HUES64 (cell line): ENCODE data around the gene GRIA1.
A peak's percentile ranks its signal among the peaks of the same experiment; 100 is the strongest.

Experiments
- H3K27ac ChIP-seq: 2 replicates; pipeline ENCODE4 v1.7.0; 2013; ENCODE audit warnings: low read depth, low read length, inconsistent platforms
- H3K27me3 ChIP-seq: 2 replicates; pipeline ENCODE4 v1.6.1; 2013; ENCODE audit warnings: mild to moderate bottlenecking, low read length; ENCODE audit not compliant: insufficient read depth
- H3K36me3 ChIP-seq: 2 replicates; pipeline ENCODE4 v1.6.1; 2013; ENCODE audit warnings: mild to moderate bottlenecking, low read length; ENCODE audit not compliant: insufficient read depth
- H3K4me1 ChIP-seq: 2 replicates; pipeline ENCODE4 v1.6.1; 2013; ENCODE audit warnings: mild to moderate bottlenecking, low read length, moderate library complexity; ENCODE audit not compliant: insufficient read depth
- H3K4me3 ChIP-seq: 2 replicates; pipeline ENCODE4 v1.5.1; 2013; ENCODE audit warnings: mild to moderate bottlenecking, low read length, moderate library complexity
- H3K9ac ChIP-seq: 2 replicates; pipeline ENCODE4 v1.6.1; 2013; ENCODE audit warnings: mild to moderate bottlenecking, low read depth, low read length
- H3K9me3 ChIP-seq: 2 replicates; pipeline ENCODE4 v1.6.1; 2013; ENCODE audit warnings: low read depth, low read length; ENCODE audit not compliant: insufficient read depth
- WGBS: fragments of 150-250, 120-280 bp; methylation state at CpG from one replicate; pipeline ENCODE4 v1.1.7; 2013; ENCODE audit warnings: missing lambda C conversion rate; 5-methylcytosine and 5-hydroxymethylcytosine counted together

The GRIA1 gene

DNA sequence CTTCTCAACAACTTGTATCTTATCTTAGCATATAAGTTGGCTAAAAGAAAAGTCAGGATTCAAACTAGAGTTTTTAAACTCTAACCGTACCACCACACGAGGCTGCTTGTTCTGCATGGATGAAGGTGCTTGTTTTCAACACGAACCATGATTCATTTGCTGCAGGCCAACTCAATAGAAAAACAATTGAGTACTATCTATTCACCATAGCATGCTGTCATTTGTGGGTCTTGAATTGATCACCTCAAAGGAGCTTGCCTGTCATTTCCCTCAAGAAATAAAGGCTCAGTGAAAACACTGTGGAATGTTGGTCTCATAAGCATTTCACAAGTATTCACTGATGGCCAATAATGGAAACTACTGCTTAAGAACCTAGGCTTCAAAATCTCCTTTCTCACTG is 21.0 kb upstream of the GRIA1 start:
- H3K4me1 ChIP-seq = no peaks in the 10 kb centered on the region
- no peaks in the 10 kb centered on the region for H3K9me3 ChIP-seq
- H3K27ac ChIP-seq = no peak overlapping the region
- WGBS = 87% methylated on average over 3 of the region's 3 CpGs
- no peak overlapping the region for H3K9ac ChIP-seq
- no peak overlapping the region for H3K4me3 ChIP-seq
- H3K36me3 ChIP-seq = no peaks in the 10 kb centered on the region
- no peaks in the 10 kb centered on the region for H3K27me3 ChIP-seq

DNA sequence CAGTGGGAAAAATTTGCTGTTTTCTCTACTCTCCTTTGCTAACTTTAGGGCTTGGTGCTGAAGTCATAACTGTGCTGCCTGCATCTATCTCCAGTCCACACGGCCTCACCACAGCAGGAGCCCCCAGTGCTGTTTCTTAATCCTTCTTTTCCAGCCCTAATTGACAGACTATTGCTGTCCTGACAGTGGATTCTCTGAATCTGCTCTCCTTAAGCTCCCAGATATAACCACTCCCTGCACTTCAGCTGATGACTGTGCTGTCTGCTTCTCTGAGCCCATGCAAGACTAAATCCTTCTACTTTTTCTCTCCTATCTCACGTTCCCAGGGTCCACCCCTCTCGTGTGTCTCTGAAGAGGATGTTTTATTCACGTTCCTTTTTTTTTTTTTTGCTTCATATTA is 19.7 kb upstream of the GRIA1 start:
- Histone ChIP-seq H3K27ac (no peak overlapping the region), H3K9me3 (no peaks in the 10 kb centered on the region), H3K4me1 (no peaks in the 10 kb centered on the region), H3K36me3 (no peaks in the 10 kb centered on the region), H3K27me3 (no peaks in the 10 kb centered on the region), H3K9ac (no peak overlapping the region), H3K4me3 (no peak overlapping the region)
- WGBS = 80% methylated on average over 2 of the region's 4 CpGs

DNA sequence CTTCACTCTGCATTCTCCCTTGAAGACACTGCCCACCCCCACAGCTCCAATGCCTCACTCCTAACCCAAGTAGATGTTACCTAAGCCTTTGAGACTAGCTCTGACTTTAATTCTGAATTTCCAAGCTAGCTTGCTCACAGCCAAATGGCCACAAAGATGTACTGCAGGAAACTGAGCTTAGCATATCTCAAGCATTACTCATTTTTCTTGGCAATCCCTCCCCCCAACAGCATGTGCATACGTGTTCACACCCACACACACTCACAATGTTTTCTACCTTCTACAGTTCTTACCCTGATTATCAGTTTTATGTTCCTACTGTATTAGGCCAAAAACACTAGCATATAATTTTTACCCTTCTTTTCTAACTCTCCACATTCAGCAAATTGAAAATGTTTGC is 13.7 kb upstream of the GRIA1 start:
- WGBS = 70% methylated on average over 1 of the region's 1 CpG

DNA sequence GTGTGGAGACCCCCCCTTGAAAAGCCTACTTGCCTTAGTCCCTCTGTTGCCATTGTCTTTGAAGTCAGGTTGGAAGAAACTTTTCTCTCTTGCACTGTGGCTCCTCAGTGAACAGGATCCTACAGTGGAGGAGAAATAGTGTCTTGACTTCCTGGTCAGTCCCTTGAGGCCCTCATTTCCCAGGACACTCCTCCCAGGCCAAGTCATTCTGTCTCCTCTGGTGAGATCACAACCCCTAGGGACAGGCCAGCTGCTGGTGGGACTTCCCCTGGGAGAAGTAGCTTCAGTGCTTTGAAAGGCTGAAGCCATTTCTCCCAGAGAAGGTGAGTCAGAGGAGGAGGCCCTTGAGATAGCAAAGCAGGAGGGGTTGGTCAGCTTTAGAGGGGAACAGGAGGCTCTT is 10.1 kb upstream of the GRIA1 start:
- no peaks in the 10 kb centered on the region for H3K9me3 ChIP-seq
- H3K9ac ChIP-seq = no peak overlapping the region
- H3K4me1 ChIP-seq = no peaks in the 10 kb centered on the region
- no peaks in the 10 kb centered on the region for H3K36me3 ChIP-seq
- no peak overlapping the region for H3K27ac ChIP-seq
- no peak overlapping the region for H3K4me3 ChIP-seq
- H3K27me3 ChIP-seq = no peaks in the 10 kb centered on the region

More for the DNA sequence above, 13.7 kb upstream of the GRIA1 start:
- Histone ChIP-seq H3K9ac (no peak overlapping the region), H3K36me3 (no peaks in the 10 kb centered on the region), H3K27me3 (no peaks in the 10 kb centered on the region), H3K27ac (no peak overlapping the region), H3K4me3 (no peak overlapping the region), H3K4me1 (no peaks in the 10 kb centered on the region), H3K9me3 (no peaks in the 10 kb centered on the region)

DNA sequence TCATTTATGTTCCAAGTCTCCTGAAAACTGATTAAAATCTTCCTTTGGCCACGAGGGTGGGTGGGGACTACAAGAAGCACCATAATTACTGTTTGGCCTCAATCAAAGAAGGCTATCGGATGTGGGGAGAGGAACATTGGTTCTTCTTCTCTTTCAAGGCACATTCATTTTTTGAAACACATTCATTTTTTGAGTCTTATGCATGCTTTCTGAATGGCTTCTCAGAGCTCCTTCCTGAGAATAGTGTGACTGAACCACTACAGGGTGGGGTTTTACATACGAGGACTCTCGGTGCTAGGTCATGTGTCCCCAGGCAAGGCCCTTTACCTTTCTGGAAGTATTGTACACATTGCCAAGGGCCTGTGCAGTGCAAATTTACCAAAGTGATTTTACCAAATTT is 7.0 kb upstream of the GRIA1 start:
- H3K27ac ChIP-seq = no peak overlapping the region
- no peak overlapping the region for H3K9ac ChIP-seq
- no peaks in the 10 kb centered on the region for H3K27me3 ChIP-seq
- WGBS = 95% methylated on average over 4 of the region's 4 CpGs
- H3K36me3 ChIP-seq = no peaks in the 10 kb centered on the region
- H3K4me1 ChIP-seq = no peaks in the 10 kb centered on the region; the same call in 1 of the 2 replicates
- no peaks in the 10 kb centered on the region for H3K9me3 ChIP-seq
- H3K4me3 ChIP-seq = no peak overlapping the region

DNA sequence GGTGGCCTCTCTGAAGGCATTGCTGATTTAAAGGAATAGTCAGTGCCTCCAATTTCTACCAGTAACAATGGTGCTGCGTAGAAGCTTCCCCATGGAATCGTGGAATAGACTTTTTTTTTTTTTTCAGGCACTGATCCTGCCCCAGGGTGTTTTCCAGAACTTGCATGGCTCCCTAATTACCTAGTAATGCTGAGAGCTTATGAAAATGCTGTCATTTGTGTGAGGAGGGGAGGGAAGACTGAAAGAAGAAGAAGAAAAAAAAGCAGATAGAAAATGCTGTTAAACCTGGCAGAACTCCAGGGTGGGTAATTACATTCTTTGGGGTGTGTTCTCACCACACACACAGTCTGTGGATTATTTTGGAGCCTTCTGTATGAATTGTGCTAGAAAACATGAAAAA is 4.8 kb upstream of the GRIA1 start:
- Histone ChIP-seq H3K27ac (no peak overlapping the region), H3K36me3 (no peaks in the 10 kb centered on the region), H3K27me3 (peaks cover 3% of the 10 kb centered on the region), H3K9ac (no peak overlapping the region), H3K4me3 (no peak overlapping the region), H3K4me1 (peaks cover 4% of the 10 kb centered on the region; the same call in 1 of the 2 replicates), H3K9me3 (no peaks in the 10 kb centered on the region)
- 94% methylated on average over 2 of the region's 2 CpGs for WGBS

DNA sequence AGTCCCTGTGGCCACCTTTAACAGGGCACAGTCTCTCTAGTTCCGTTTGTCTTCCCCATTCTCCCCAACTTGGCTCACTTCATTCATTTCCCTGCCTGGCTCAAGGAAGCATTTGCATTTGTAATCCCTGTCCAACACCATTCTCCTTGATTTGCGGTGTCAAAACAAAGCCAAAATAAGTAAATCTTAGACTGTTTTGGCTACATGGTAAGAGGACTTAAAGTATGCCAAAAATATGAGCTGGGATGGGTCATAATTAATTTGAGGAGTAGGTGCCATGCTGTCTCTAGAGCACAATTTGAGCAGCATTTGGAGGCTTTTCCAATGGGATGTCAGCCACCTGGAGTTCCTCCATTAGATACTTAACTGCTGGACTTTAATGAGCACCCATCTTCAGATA is 3.7 kb upstream of the GRIA1 start:
- no peaks in the 10 kb centered on the region for H3K9me3 ChIP-seq
- no peak overlapping the region for H3K4me3 ChIP-seq
- no peaks in the 10 kb centered on the region for H3K36me3 ChIP-seq
- no peak overlapping the region for H3K9ac ChIP-seq
- no peak overlapping the region for H3K27ac ChIP-seq
- peaks cover 14% of the 10 kb centered on the region for H3K27me3 ChIP-seq
- peaks cover 12% of the 10 kb centered on the region for H3K4me1 ChIP-seq
- 84% methylated on average over 2 of the region's 2 CpGs for WGBS

DNA sequence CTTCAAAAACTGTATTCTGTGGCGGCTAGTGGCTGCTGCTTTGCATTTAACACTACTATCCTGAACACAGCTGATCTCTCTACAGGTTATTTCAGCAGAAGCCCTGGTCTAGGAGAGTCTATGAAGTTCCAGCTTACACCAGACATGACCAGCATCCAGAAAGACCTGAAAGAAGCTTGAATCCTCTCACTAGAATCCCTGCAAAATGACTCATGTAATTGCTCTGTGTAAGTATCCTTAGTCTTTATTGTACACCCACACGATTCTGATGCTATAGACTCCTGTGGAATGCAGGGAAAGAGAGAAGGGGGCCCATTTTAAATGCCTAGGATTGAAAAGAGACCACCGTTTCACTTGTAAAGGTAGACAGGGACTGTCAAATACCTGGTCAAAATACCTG is 859 bp upstream of the GRIA1 start:
- no peak overlapping the region for H3K9ac ChIP-seq
- no peak overlapping the region for H3K27ac ChIP-seq
- H3K36me3 ChIP-seq = no peaks in the 10 kb centered on the region
- 84% methylated on average over 3 of the region's 3 CpGs for WGBS
- no peaks in the 10 kb centered on the region for H3K9me3 ChIP-seq
- H3K4me3 ChIP-seq = no peak overlapping the region
- H3K4me1 ChIP-seq = peaks cover 14% of the 10 kb centered on the region
- peaks cover 15% of the 10 kb centered on the region for H3K27me3 ChIP-seq

DNA sequence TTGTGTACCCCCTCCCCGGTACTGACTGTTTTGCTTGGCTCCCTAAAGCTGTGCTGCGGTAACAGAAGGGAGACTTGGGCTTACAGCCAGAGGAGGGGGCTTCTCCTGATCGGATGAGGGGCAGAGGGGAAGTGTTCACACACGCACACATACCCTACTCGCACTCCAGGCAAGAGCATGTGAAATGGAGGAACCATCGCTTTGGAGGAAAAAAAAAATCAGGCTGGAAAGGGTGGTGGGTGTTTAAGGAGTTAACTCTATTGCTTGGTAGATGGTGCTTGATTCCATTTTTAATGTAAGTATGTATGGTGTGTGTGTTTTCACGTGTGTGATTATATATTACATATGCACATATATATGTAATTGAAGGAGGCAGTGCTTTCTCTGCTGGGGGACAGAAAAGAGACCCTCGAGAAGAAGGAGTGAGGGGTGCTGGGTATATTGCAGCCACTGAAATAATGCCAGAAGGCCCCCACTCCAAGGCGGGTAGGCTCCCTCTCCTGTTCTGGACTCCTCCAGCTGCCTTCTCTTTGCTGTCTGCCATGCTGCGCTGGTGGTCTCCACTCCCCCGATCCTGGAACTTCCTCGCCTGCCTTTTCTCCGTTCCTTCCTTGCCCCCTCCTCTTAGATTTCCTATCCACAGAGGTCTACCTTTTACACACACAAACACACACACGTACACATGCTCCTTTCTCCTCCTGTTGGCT is 721 bp downstream of the GRIA1 start:
- Histone ChIP-seq H3K4me3 (peak overlapping the region; percentile 58), H3K9ac (peak overlapping the region; percentile 15; the same call in 1 of the 2 replicates), H3K4me1 (peaks cover 14% of the 10 kb centered on the region), H3K27me3 (peaks cover 15% of the 10 kb centered on the region), H3K27ac (no peak overlapping the region), H3K9me3 (no peaks in the 10 kb centered on the region), H3K36me3 (no peaks in the 10 kb centered on the region)
- 74% methylated on average over 11 of the region's 14 CpGs for WGBS

DNA sequence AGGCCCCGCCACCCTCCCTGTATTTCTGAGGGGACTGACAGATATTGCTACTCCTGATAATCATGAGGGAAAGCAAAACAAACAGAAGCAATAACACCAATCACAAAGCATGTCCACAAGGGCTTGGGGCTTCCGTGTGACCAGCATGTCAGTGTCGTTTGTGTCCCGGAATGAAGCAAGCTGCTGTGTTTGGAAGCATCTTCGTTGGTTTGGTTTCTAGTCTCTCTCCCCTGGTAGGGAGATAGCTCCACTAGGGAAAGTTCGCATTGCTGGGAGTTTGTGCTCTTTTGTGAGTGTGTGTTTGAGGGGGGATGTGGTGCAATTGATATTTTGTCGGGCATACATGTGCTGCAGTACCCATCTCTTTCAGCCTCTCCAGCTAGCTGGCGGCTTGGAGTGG is 1.4 kb downstream of the GRIA1 start:
- peaks cover 14% of the 10 kb centered on the region for H3K4me1 ChIP-seq
- 83% methylated on average over 8 of the region's 8 CpGs for WGBS
- H3K27me3 ChIP-seq = peaks cover 15% of the 10 kb centered on the region
- H3K27ac ChIP-seq = no peak overlapping the region
- peak overlapping the region; percentile 58 for H3K4me3 ChIP-seq
- no peak overlapping the region for H3K9ac ChIP-seq
- no peaks in the 10 kb centered on the region for H3K9me3 ChIP-seq
- H3K36me3 ChIP-seq = no peaks in the 10 kb centered on the region

DNA sequence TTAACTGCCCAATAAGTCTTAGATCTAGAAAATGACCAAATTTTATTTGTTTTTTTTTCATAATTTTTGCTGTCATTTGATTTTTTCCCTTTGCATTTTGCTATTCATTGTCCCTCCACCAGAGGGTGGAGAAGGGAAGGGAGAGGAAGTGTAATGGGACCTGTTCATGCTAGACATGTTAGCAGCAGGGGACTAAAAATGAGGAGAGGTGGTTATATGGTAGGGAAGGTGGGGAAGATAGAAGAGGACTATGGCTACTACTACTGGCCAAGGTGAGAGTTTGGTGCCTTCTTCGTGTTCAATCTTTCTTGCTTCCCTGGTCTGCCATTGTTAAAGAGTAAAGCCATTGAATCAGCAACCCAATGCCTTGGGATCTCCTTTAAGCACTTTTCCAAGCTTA is 6.4 kb downstream of the GRIA1 start:
- WGBS = 38% methylated on average over 1 of the region's 1 CpG

DNA sequence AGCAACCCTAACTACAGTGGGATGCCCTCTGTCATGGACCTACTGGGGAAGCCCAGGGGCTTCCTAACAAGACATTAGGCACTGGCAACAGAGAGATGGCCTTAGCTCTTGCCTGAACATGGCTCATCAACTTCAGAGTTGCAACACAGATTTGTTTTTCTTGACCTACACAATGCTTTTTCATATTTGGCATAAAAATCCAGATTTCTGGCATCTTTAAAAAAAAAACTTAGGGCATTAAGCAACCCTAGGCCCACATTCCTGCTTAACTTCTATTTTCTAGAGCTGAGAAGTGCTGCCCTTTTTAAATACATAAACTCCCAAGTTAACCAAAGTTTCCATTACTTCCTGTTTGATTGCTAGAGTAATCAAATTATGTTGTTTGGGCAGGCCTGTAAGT is 8.0 kb downstream of the GRIA1 start:
- H3K4me3 ChIP-seq = no peak overlapping the region
- H3K9ac ChIP-seq = no peak overlapping the region
- no peaks in the 10 kb centered on the region for H3K27me3 ChIP-seq
- no peaks in the 10 kb centered on the region for H3K4me1 ChIP-seq
- H3K27ac ChIP-seq = no peak overlapping the region
- H3K36me3 ChIP-seq = no peaks in the 10 kb centered on the region
- no peaks in the 10 kb centered on the region for H3K9me3 ChIP-seq

More for the DNA sequence above, 6.4 kb downstream of the GRIA1 start:
- Histone ChIP-seq H3K9me3 (no peaks in the 10 kb centered on the region), H3K27me3 (0 out of 2 replicates have a peak, but pooled peaks cover under 1% of the 10 kb centered on the region), H3K36me3 (no peaks in the 10 kb centered on the region), H3K4me1 (peaks cover 1% of the 10 kb centered on the region; the same call in 1 of the 2 replicates), H3K4me3 (no peak overlapping the region), H3K9ac (no peak overlapping the region), H3K27ac (no peak overlapping the region)
